Neural cell (in vitro differentiated cells): ENCODE measurements around the gene HK1. TPM values are rescaled to one million over a fixed set of nuclear protein-coding genes. Genes with fewer than 3 reads are reported as not detected.

Source experiments
- H2AFZ ChIP-seq: fragments of 200-600, 300-800 bp; sonication (generic), shearing (Covaris generic); 2 replicates; pipeline ENCODE4 v1.6.0; 2014; ENCODE audit warnings: low read depth, mild to moderate bottlenecking, antibody characterized with exemption, low read length, moderate library complexity
- H3F3A ChIP-seq: fragments of 200-600 bp; shearing (Covaris generic); 2 replicates; pipeline ENCODE4 v1.6.1; 2016; ENCODE audit warnings: mild to moderate bottlenecking, moderate library complexity, mixed read lengths, antibody characterized with exemption, low read length; ENCODE audit not compliant: insufficient read depth, poor library complexity, severe bottlenecking
- H3K27ac ChIP-seq: fragments of 200-600, 300-800 bp; sonication (generic), shearing (Covaris generic); 2 replicates; pipeline ENCODE4 v1.5.1; 2014; ENCODE audit warnings: mild to moderate bottlenecking, low read length, moderate library complexity
- H3K27me3 ChIP-seq: fragments of 300-800, 200-600 bp; sonication (generic), shearing (Covaris generic); 2 replicates; pipeline ENCODE4 v1.6.0; 2014; ENCODE audit warnings: mild to moderate bottlenecking, low read depth, low read length, moderate library complexity; ENCODE audit not compliant: insufficient read depth
- H3K36me3 ChIP-seq: fragments of 300-800, 200-600 bp; sonication (generic), shearing (Covaris generic); 2 replicates; pipeline ENCODE4 v1.5.1; 2014; ENCODE audit warnings: mild to moderate bottlenecking, antibody characterized with exemption, low read length, moderate library complexity; ENCODE audit not compliant: insufficient read depth
- H3K4me2 ChIP-seq: fragments of 300-800, 200-600 bp; sonication (generic), shearing (Covaris generic); 2 replicates; pipeline ENCODE4 v1.6.0; 2014; ENCODE audit warnings: mild to moderate bottlenecking, low read length
- H3K4me3 ChIP-seq: fragments of 300-800, 200-600 bp; sonication (generic), shearing (Covaris generic); 2 replicates; pipeline ENCODE4 v1.5.1; 2014; ENCODE audit warnings: mild to moderate bottlenecking, low read length, moderate library complexity
- H3K79me2 ChIP-seq: fragments of 200-600 bp; shearing (Covaris generic); replicated peaks from 2 replicates; pipeline ENCODE4 v1.6.0; 2014; ENCODE audit warnings: mild to moderate bottlenecking, low read length, moderate library complexity; ENCODE audit not compliant: insufficient read depth
- H3K9ac ChIP-seq: fragments of 300-800, 200-600 bp; sonication (generic), shearing (Covaris generic); 2 replicates; pipeline ENCODE4 v1.6.1; 2016; ENCODE audit warnings: mild to moderate bottlenecking, low read length, mixed read lengths
- H3K9me2 ChIP-seq: fragments of 200-600 bp; shearing (Covaris generic); 2 replicates; pipeline ENCODE4 v1.6.1; 2016; ENCODE audit warnings: mild to moderate bottlenecking, low read length, mixed read lengths; ENCODE audit not compliant: insufficient read depth
- H3K9me3 ChIP-seq: fragments of 200-600, 300-800 bp; sonication (generic), shearing (Covaris generic); 2 replicates; pipeline ENCODE4 v1.6.1; 2016; ENCODE audit warnings: mild to moderate bottlenecking, mixed run types, low read length, moderate library complexity, mixed read lengths
- H4K20me1 ChIP-seq: fragments of 200-600 bp; shearing (Covaris generic); 2 replicates; pipeline ENCODE4 v1.6.1; 2016; ENCODE audit warnings: mild to moderate bottlenecking, mixed run types; ENCODE audit not compliant: insufficient read depth
- CTCF ChIP-seq: fragments of 450-650 bp; IDR thresholded peaks from 2 replicates; pipeline ENCODE4 v1.5.1; 2014; ENCODE audit warnings: antibody characterized with exemption, mild to moderate bottlenecking, moderate library complexity; ENCODE audit not compliant: poor library complexity, severe bottlenecking
- EP300 ChIP-seq: fragments of 450-650 bp; conservative IDR thresholded peaks from 2 replicates; pipeline ENCODE4 v1.6.1; 2014; ENCODE audit warnings: antibody characterized with exemption, mild to moderate bottlenecking, moderate library complexity; ENCODE audit not compliant: poor library complexity, severe bottlenecking
- EZH2 ChIP-seq: fragments of 200-600, 300-800 bp; shearing (Covaris generic), sonication (generic); IDR thresholded peaks from 2 replicates; pipeline ENCODE4 v1.6.1; 2014; ENCODE audit warnings: antibody characterized with exemption, low read length, borderline replicate concordance, mild to moderate bottlenecking; ENCODE audit not compliant: insufficient read depth, poor library complexity, severe bottlenecking
- MXI1 ChIP-seq: fragments of 450-650 bp; conservative IDR thresholded peaks from 2 replicates; pipeline ENCODE4 v1.6.1; 2014; ENCODE audit warnings: antibody characterized with exemption, mild to moderate bottlenecking; ENCODE audit not compliant: poor library complexity, severe bottlenecking
- POLR2AphosphoS5 ChIP-seq: IDR thresholded peaks from 2 replicates; pipeline ENCODE4 v1.6.1; 2012
- RAD21 ChIP-seq: fragments of 450-650 bp; conservative IDR thresholded peaks from 2 replicates; pipeline ENCODE4 v1.6.1; 2014; ENCODE audit warnings: antibody characterized with exemption, mild to moderate bottlenecking, moderate library complexity
- REST ChIP-seq: IDR thresholded peaks from 2 replicates; pipeline ENCODE4 v1.6.1; 2012; ENCODE audit warnings: borderline replicate concordance
- SMC3 ChIP-seq: fragments of 450-650 bp; conservative IDR thresholded peaks from 2 replicates; pipeline ENCODE4 v1.6.1; 2014; ENCODE audit warnings: antibody characterized with exemption, mild to moderate bottlenecking, moderate library complexity; ENCODE audit not compliant: poor library complexity
- TAF1 ChIP-seq: IDR thresholded peaks from 2 replicates; pipeline ENCODE4 v1.6.1; 2012; ENCODE audit warnings: low read depth
- polyA plus RNA-seq: library from polyadenylated mRNA; depleted of rRNA; stranded (reverse); fragments of >200 nt; gene quantifications from 2 replicates; pipeline ENCODE4 v1.2.3, GENCODE V29; 2014

Gene HK1
- polyA plus RNA-seq, 1 donor from 2014 or later: 60.5 TPM

- peaks cover 4% of the 10 kb centered on the region for H3K36me3 ChIP-seq
- no peaks in the 10 kb centered on the region for H3K79me2 ChIP-seq
- H3K27me3 ChIP-seq: no peaks in the 10 kb centered on the region
- no peak overlapping the region for H3K9ac ChIP-seq
- H3K4me2 ChIP-seq: no peak overlapping the region
- no peak overlapping the region for H3K4me3 ChIP-seq
- TF ChIP-seq POLR2AphosphoS5 (no peak), RAD21 (no peak), SMC3 (no peak), CTCF (no peak), MXI1 (no peak), TAF1 (no peak), EZH2 (no peak), EP300 (no peak), REST (no peak)
- no peak overlapping the region for H2AFZ ChIP-seq
- H3F3A ChIP-seq: no peaks in the 10 kb centered on the region
- H4K20me1 ChIP-seq: no peaks in the 10 kb centered on the region
- no peak overlapping the region for H3K27ac ChIP-seq
- no peaks in the 10 kb centered on the region for H3K9me2 ChIP-seq
- H3K9me3 ChIP-seq: no peaks in the 10 kb centered on the region
Observed at GRCh38 chr10:69351589-69351988, 73.3 kb downstream of the HK1 start.

GRCh38 chr10:69352569-69353264 is 74.4 kb downstream of the HK1 start:
- Histone ChIP-seq H3F3A (no peaks in the 10 kb centered on the region), H2AFZ (no peak overlapping the region), H3K4me2 (no peak overlapping the region), H3K36me3 (peaks cover 4% of the 10 kb centered on the region), H3K79me2 (no peaks in the 10 kb centered on the region), H3K27ac (no peak overlapping the region), H3K9ac (no peak overlapping the region), H3K9me3 (no peaks in the 10 kb centered on the region), H3K27me3 (no peaks in the 10 kb centered on the region), H3K9me2 (no peaks in the 10 kb centered on the region), H3K4me3 (no peak overlapping the region), H4K20me1 (no peaks in the 10 kb centered on the region)
- TF ChIP-seq EP300 (no peak), CTCF (no peak), EZH2 (no peak), REST (no peak), POLR2AphosphoS5 (no peak), MXI1 (no peak), TAF1 (no peak), RAD21 (no peak), SMC3 (no peak)
